DND-41 (cell line): ENCODE measurements around the gene ATP12A.

Experiments used
- EZH2 ChIP-seq: IDR thresholded peaks from 3 replicates; pipeline ENCODE4 v1.6.1; 2012; ENCODE audit warnings: borderline replicate concordance, low read depth, mild to moderate bottlenecking, moderate library complexity, low read length, inconsistent platforms; ENCODE audit not compliant: severe bottlenecking
- TF ChIP-seq, protein P1 (sequence below): IDR thresholded peaks from 2 replicates; pipeline ENCODE4 v1.5.1; 2012; ENCODE audit warnings: borderline replicate concordance, low read length, moderate library complexity, mild to moderate bottlenecking; ENCODE audit not compliant: poor library complexity, severe bottlenecking; ENCODE audit errors: extremely low read depth

GRCh38 chr13:24638096-24638495 lies 42.1 kb upstream of the ATP12A start:
- TF ChIP-seq, protein P1, sequence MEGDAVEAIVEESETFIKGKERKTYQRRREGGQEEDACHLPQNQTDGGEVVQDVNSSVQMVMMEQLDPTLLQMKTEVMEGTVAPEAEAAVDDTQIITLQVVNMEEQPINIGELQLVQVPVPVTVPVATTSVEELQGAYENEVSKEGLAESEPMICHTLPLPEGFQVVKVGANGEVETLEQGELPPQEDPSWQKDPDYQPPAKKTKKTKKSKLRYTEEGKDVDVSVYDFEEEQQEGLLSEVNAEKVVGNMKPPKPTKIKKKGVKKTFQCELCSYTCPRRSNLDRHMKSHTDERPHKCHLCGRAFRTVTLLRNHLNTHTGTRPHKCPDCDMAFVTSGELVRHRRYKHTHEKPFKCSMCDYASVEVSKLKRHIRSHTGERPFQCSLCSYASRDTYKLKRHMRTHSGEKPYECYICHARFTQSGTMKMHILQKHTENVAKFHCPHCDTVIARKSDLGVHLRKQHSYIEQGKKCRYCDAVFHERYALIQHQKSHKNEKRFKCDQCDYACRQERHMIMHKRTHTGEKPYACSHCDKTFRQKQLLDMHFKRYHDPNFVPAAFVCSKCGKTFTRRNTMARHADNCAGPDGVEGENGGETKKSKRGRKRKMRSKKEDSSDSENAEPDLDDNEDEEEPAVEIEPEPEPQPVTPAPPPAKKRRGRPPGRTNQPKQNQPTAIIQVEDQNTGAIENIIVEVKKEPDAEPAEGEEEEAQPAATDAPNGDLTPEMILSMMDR = no peak
- no peak for TF ChIP-seq EZH2
